Lower leg skin (tissue), 3 donors: ENCODE results near the gene PP2D1.

ENCODE experiments used
- POLR2A ChIP-seq, 2 donors: fragments of 450-650 bp; IDR thresholded peaks; one replicate each; pipeline ENCODE4 v1.6.1; 2016 to 2017; ENCODE audit warnings: antibody characterized with exemption in 2 of 2, mild to moderate bottlenecking in 1 of 2, moderate library complexity in 1 of 2
- TF ChIP-seq, protein P1 (sequence below), 3 donors: fragments of 450-650 bp; IDR thresholded peaks; one replicate each; pipeline ENCODE4 v1.5.1; 2016; ENCODE audit warnings: antibody characterized with exemption in 3 of 3, mild to moderate bottlenecking in 3 of 3, moderate library complexity in 2 of 3

DNA sequence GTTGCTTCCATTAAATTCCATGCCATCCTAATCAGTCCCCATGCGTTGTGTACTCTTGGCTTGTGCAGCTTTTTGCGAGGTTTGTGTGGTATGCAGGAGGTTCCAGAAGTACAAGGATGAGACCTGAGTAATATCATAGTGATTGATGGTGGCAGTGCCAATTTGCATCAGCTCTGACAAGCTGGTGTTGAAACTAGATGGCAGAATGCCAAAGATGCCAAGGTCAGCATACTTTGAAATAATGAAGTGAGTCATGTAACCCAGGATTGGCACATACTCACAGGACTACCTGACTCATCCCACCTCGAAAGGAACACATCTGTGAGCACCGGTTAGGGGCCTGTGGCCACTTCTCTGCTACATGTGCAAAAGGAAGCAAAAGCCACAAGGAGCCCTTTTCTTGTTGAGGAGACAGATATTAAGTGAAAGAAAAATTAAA, 42.5 kb upstream of the PP2D1 start:
- no peak for TF ChIP-seq POLR2A (IDR thresholded peaks at IDR 0.05)
- TF ChIP-seq, protein P1, sequence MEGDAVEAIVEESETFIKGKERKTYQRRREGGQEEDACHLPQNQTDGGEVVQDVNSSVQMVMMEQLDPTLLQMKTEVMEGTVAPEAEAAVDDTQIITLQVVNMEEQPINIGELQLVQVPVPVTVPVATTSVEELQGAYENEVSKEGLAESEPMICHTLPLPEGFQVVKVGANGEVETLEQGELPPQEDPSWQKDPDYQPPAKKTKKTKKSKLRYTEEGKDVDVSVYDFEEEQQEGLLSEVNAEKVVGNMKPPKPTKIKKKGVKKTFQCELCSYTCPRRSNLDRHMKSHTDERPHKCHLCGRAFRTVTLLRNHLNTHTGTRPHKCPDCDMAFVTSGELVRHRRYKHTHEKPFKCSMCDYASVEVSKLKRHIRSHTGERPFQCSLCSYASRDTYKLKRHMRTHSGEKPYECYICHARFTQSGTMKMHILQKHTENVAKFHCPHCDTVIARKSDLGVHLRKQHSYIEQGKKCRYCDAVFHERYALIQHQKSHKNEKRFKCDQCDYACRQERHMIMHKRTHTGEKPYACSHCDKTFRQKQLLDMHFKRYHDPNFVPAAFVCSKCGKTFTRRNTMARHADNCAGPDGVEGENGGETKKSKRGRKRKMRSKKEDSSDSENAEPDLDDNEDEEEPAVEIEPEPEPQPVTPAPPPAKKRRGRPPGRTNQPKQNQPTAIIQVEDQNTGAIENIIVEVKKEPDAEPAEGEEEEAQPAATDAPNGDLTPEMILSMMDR (IDR thresholded peaks at IDR 0.05): no peak
